Neural cell (in vitro differentiated cells): ENCODE data around the gene UTP15. TPM values are rescaled to one million over a fixed set of nuclear protein-coding genes. Genes with fewer than 3 reads are reported as not detected.

Experiments used
- H2AFZ ChIP-seq: fragments of 200-600, 300-800 bp; sonication (generic), shearing (Covaris generic); 2 replicates; pipeline ENCODE4 v1.6.0; 2014; ENCODE audit warnings: low read depth, mild to moderate bottlenecking, antibody characterized with exemption, low read length, moderate library complexity
- H3F3A ChIP-seq: fragments of 200-600 bp; shearing (Covaris generic); 2 replicates; pipeline ENCODE4 v1.6.1; 2016; ENCODE audit warnings: mild to moderate bottlenecking, moderate library complexity, mixed read lengths, antibody characterized with exemption, low read length; ENCODE audit not compliant: insufficient read depth, poor library complexity, severe bottlenecking
- H3K27ac ChIP-seq: fragments of 200-600, 300-800 bp; sonication (generic), shearing (Covaris generic); 2 replicates; pipeline ENCODE4 v1.5.1; 2014; ENCODE audit warnings: mild to moderate bottlenecking, low read length, moderate library complexity
- H3K27me3 ChIP-seq: fragments of 300-800, 200-600 bp; sonication (generic), shearing (Covaris generic); 2 replicates; pipeline ENCODE4 v1.6.0; 2014; ENCODE audit warnings: mild to moderate bottlenecking, low read depth, low read length, moderate library complexity; ENCODE audit not compliant: insufficient read depth
- H3K36me3 ChIP-seq: fragments of 300-800, 200-600 bp; sonication (generic), shearing (Covaris generic); 2 replicates; pipeline ENCODE4 v1.5.1; 2014; ENCODE audit warnings: mild to moderate bottlenecking, antibody characterized with exemption, low read length, moderate library complexity; ENCODE audit not compliant: insufficient read depth
- H3K4me2 ChIP-seq: fragments of 300-800, 200-600 bp; sonication (generic), shearing (Covaris generic); 2 replicates; pipeline ENCODE4 v1.6.0; 2014; ENCODE audit warnings: mild to moderate bottlenecking, low read length
- H3K4me3 ChIP-seq: fragments of 300-800, 200-600 bp; sonication (generic), shearing (Covaris generic); 2 replicates; pipeline ENCODE4 v1.5.1; 2014; ENCODE audit warnings: mild to moderate bottlenecking, low read length, moderate library complexity
- H3K79me2 ChIP-seq: fragments of 200-600 bp; shearing (Covaris generic); replicated peaks from 2 replicates; pipeline ENCODE4 v1.6.0; 2014; ENCODE audit warnings: mild to moderate bottlenecking, low read length, moderate library complexity; ENCODE audit not compliant: insufficient read depth
- H3K9ac ChIP-seq: fragments of 300-800, 200-600 bp; sonication (generic), shearing (Covaris generic); 2 replicates; pipeline ENCODE4 v1.6.1; 2016; ENCODE audit warnings: mild to moderate bottlenecking, low read length, mixed read lengths
- H3K9me2 ChIP-seq: fragments of 200-600 bp; shearing (Covaris generic); 2 replicates; pipeline ENCODE4 v1.6.1; 2016; ENCODE audit warnings: mild to moderate bottlenecking, low read length, mixed read lengths; ENCODE audit not compliant: insufficient read depth
- H3K9me3 ChIP-seq: fragments of 200-600, 300-800 bp; sonication (generic), shearing (Covaris generic); 2 replicates; pipeline ENCODE4 v1.6.1; 2016; ENCODE audit warnings: mild to moderate bottlenecking, mixed run types, low read length, moderate library complexity, mixed read lengths
- H4K20me1 ChIP-seq: fragments of 200-600 bp; shearing (Covaris generic); 2 replicates; pipeline ENCODE4 v1.6.1; 2016; ENCODE audit warnings: mild to moderate bottlenecking, mixed run types; ENCODE audit not compliant: insufficient read depth
- CTCF ChIP-seq: fragments of 450-650 bp; IDR thresholded peaks from 2 replicates; pipeline ENCODE4 v1.5.1; 2014; ENCODE audit warnings: antibody characterized with exemption, mild to moderate bottlenecking, moderate library complexity; ENCODE audit not compliant: poor library complexity, severe bottlenecking
- EP300 ChIP-seq: fragments of 450-650 bp; conservative IDR thresholded peaks from 2 replicates; pipeline ENCODE4 v1.6.1; 2014; ENCODE audit warnings: antibody characterized with exemption, mild to moderate bottlenecking, moderate library complexity; ENCODE audit not compliant: poor library complexity, severe bottlenecking
- EZH2 ChIP-seq: fragments of 200-600, 300-800 bp; shearing (Covaris generic), sonication (generic); IDR thresholded peaks from 2 replicates; pipeline ENCODE4 v1.6.1; 2014; ENCODE audit warnings: antibody characterized with exemption, low read length, borderline replicate concordance, mild to moderate bottlenecking; ENCODE audit not compliant: insufficient read depth, poor library complexity, severe bottlenecking
- MXI1 ChIP-seq: fragments of 450-650 bp; conservative IDR thresholded peaks from 2 replicates; pipeline ENCODE4 v1.6.1; 2014; ENCODE audit warnings: antibody characterized with exemption, mild to moderate bottlenecking; ENCODE audit not compliant: poor library complexity, severe bottlenecking
- POLR2AphosphoS5 ChIP-seq: IDR thresholded peaks from 2 replicates; pipeline ENCODE4 v1.6.1; 2012
- RAD21 ChIP-seq: fragments of 450-650 bp; conservative IDR thresholded peaks from 2 replicates; pipeline ENCODE4 v1.6.1; 2014; ENCODE audit warnings: antibody characterized with exemption, mild to moderate bottlenecking, moderate library complexity
- REST ChIP-seq: IDR thresholded peaks from 2 replicates; pipeline ENCODE4 v1.6.1; 2012; ENCODE audit warnings: borderline replicate concordance
- SMC3 ChIP-seq: fragments of 450-650 bp; conservative IDR thresholded peaks from 2 replicates; pipeline ENCODE4 v1.6.1; 2014; ENCODE audit warnings: antibody characterized with exemption, mild to moderate bottlenecking, moderate library complexity; ENCODE audit not compliant: poor library complexity
- TAF1 ChIP-seq: IDR thresholded peaks from 2 replicates; pipeline ENCODE4 v1.6.1; 2012; ENCODE audit warnings: low read depth
- polyA plus RNA-seq: library from polyadenylated mRNA; depleted of rRNA; stranded (reverse); fragments of >200 nt; gene quantifications from 2 replicates; pipeline ENCODE4 v1.2.3, GENCODE V29; 2014

Gene UTP15
- polyA plus RNA-seq, 1 donor from 2014 or later, result 18.1 TPM

GRCh38 chr5:73599380-73599779 is 33.8 kb downstream of the UTP15 start:
- Histone ChIP-seq H3K9me3 (no peaks in the 10 kb centered on the region), H3K4me3 (no peak overlapping the region), H3K27ac (no peak overlapping the region), H3K27me3 (no peaks in the 10 kb centered on the region), H4K20me1 (no peaks in the 10 kb centered on the region), H3K9ac (no peak overlapping the region), H3K36me3 (no peaks in the 10 kb centered on the region), H3K9me2 (no peaks in the 10 kb centered on the region), H3K4me2 (no peak overlapping the region), H3F3A (no peaks in the 10 kb centered on the region), H3K79me2 (no peaks in the 10 kb centered on the region), H2AFZ (no peak overlapping the region)
- TF ChIP-seq CTCF, result no peak
- no peak for TF ChIP-seq EP300
- no peak for TF ChIP-seq TAF1
- no peak for TF ChIP-seq RAD21
- no peak for TF ChIP-seq EZH2

- Histone ChIP-seq H3K9me2 (no peaks in the 10 kb centered on the region), H3K27me3 (no peaks in the 10 kb centered on the region), H4K20me1 (no peaks in the 10 kb centered on the region), H3K9ac (no peak overlapping the region), H2AFZ (no peak overlapping the region), H3K9me3 (no peaks in the 10 kb centered on the region), H3F3A (no peaks in the 10 kb centered on the region), H3K36me3 (no peaks in the 10 kb centered on the region), H3K79me2 (no peaks in the 10 kb centered on the region), H3K4me2 (no peak overlapping the region), H3K27ac (no peak overlapping the region), H3K4me3 (no peak overlapping the region)
- no peak for TF ChIP-seq MXI1
- no peak for TF ChIP-seq EZH2
- no peak for TF ChIP-seq EP300
- TF ChIP-seq CTCF, result no peak
- TF ChIP-seq REST, result no peak
- TF ChIP-seq SMC3, result no peak
- TF ChIP-seq TAF1, result no peak
- TF ChIP-seq RAD21, result no peak
- TF ChIP-seq POLR2AphosphoS5, result no peak
These were observed 38.5 kb downstream of the UTP15 start for GRCh38 chr5:73603998-73604397.
